SK-N-SH (cell line): Measurements from ENCODE around the gene DMRTC1B. TPM values are rescaled to one million over a fixed set of nuclear protein-coding genes. Genes with fewer than 3 reads are reported as not detected.
"Not testable (repeated sequence)": the region's sequence is repeated elsewhere in the genome, so short reads cannot be mapped to it uniquely, and the experiment has no call there.

Source experiments
- CTCF ChIA-PET: fragments of 300-600, 350-600 bp; formaldehyde crosslinking; extraction: SDS; loops from one replicate; lab custom pipeline; 2021; lab: Yijun Ruan, JAX
- POLR2A ChIA-PET: fragments of 350-600 bp; sonication (Branson Sonifier 250); formaldehyde crosslinking; extraction: SDS; loops from one replicate; lab custom pipeline; 2020; ENCODE audit warnings: antibody characterized with exemption, inconsistent platforms; lab: Yijun Ruan, JAX
- DNase-seq: peaks from one replicate; pipeline ENCODE4 v3.0.0; 2012
- H2AFZ ChIP-seq: fragments of 200-600 bp; sonication (generic); 2 replicates; pipeline ENCODE4 v1.8.1; 2016; ENCODE audit warnings: antibody characterized with exemption, mild to moderate bottlenecking, low read depth
- H3F3A ChIP-seq: fragments of 200-600 bp; sonication (generic); replicated peaks from 2 replicates; pipeline ENCODE3; 2016; ENCODE audit warnings: antibody characterized with exemption, mild to moderate bottlenecking; ENCODE audit not compliant: insufficient read depth
- H3K27ac ChIP-seq, 2 experiments: fragments of 200-500 bp in 1 of 2; fragments of 200-600 bp in 1 of 2; sonication (Bioruptor generic) in 1 of 2; sonication (generic), shearing (Covaris generic) in 1 of 2; 2 replicates each; pipeline versions ENCODE4 v1.5.1 to v1.6.1; 2014 to 2016; ENCODE audit warnings: low read depth in 2 of 2, inconsistent platforms in 1 of 2, low read length in 1 of 2, mild to moderate bottlenecking in 1 of 2, mixed read lengths in 1 of 2
- H3K27me3 ChIP-seq: fragments of 200-600 bp; sonication (generic), shearing (Covaris generic); 2 replicates; pipeline ENCODE4 v1.6.1; 2016; ENCODE audit warnings: mixed run types; ENCODE audit not compliant: insufficient read depth
- H3K36me3 ChIP-seq, 2 experiments: fragments of 200-500 bp in 1 of 2; fragments of 200-600 bp in 1 of 2; sonication (Bioruptor generic) in 1 of 2; sonication (generic) in 1 of 2; replicated peaks in 1 of 2; 2 replicates each; pipeline versions ENCODE3 to v1.5.1; 2014 to 2016; ENCODE audit warnings: low read length in 1 of 2, mild to moderate bottlenecking in 1 of 2; ENCODE audit not compliant: insufficient read depth in 2 of 2, control insufficient read depth in 1 of 2
- H3K4me1 ChIP-seq, 2 experiments: fragments of 200-500 bp in 1 of 2; fragments of 200-600 bp in 1 of 2; sonication (Bioruptor generic) in 1 of 2; sonication (generic), shearing (Covaris generic) in 1 of 2; 2 replicates each; pipeline versions ENCODE4 v1.5.1 to v1.6.1; 2014 to 2016; ENCODE audit warnings: low read depth in 1 of 2, low read length in 1 of 2, mixed run types in 1 of 2; ENCODE audit not compliant: insufficient read depth in 2 of 2, control insufficient read depth in 1 of 2
- H3K4me2 ChIP-seq: fragments of 200-600 bp; sonication (generic), shearing (Covaris generic); 2 replicates; pipeline ENCODE4 v1.6.1; 2017; ENCODE audit warnings: mixed run types
- H3K4me3 ChIP-seq, 2 experiments: fragments of 200-500 bp in 1 of 2; fragments of 200-600 bp in 1 of 2; sonication (Bioruptor generic) in 1 of 2; sonication (generic), shearing (Covaris generic) in 1 of 2; 2 replicates each; pipeline versions ENCODE4 v1.5.1 to v1.8.1; 2014 to 2016; ENCODE audit warnings: low read depth in 2 of 2, inconsistent platforms in 1 of 2, low read length in 1 of 2, mild to moderate bottlenecking in 1 of 2, mixed read lengths in 1 of 2, moderate library complexity in 1 of 2
- H3K79me2 ChIP-seq: fragments of 200-600 bp; sonication (generic); 2 replicates; pipeline ENCODE4 v1.8.1; 2017; ENCODE audit warnings: mild to moderate bottlenecking; ENCODE audit not compliant: insufficient read depth
- H3K9ac ChIP-seq: fragments of 200-600 bp; sonication (generic); 2 replicates; pipeline ENCODE4 v1.6.1; 2017; ENCODE audit warnings: mixed run types
- H3K9me2 ChIP-seq: fragments of 200-600 bp; sonication (generic); 2 replicates; pipeline ENCODE4 v1.6.1; 2017; ENCODE audit warnings: mixed run types
- H3K9me3 ChIP-seq: fragments of 200-600 bp; sonication (generic); 2 replicates; pipeline ENCODE4 v1.6.1; 2017; ENCODE audit warnings: mixed run types, mild to moderate bottlenecking, moderate library complexity
- H4K20me1 ChIP-seq: fragments of 200-600 bp; sonication (generic); 2 replicates; pipeline ENCODE4 v1.6.1; 2017; ENCODE audit warnings: mild to moderate bottlenecking, mixed run types; ENCODE audit not compliant: insufficient read depth
- RXRA ChIP-seq: IDR thresholded peaks from 2 replicates; pipeline ENCODE4 v1.4.0; 2012; ENCODE audit warnings: low read depth, mild to moderate bottlenecking, borderline replicate concordance
- WGBS: methylation state at CpG from one replicate; pipeline ENCODE4 v1.1.6; 2017; ENCODE audit warnings: low lambda C conversion rate; 5-methylcytosine and 5-hydroxymethylcytosine counted together
- polyA plus RNA-seq, 3 experiments: library from polyadenylated mRNA; depleted of rRNA; stranded (reverse); fragments of >200 nt; gene quantifications; 2 replicates each; pipeline ENCODE4 v1.2.3, GENCODE V29; 2012
- TF ChIP-seq, protein P1 (sequence below): fragments of 150-350 bp; IDR thresholded peaks from 2 replicates; pipeline ENCODE4 v1.6.1; 2017; ENCODE audit warnings: antibody characterized with exemption, low read length, low read depth, borderline replicate concordance

Gene DMRTC1B, protein sequence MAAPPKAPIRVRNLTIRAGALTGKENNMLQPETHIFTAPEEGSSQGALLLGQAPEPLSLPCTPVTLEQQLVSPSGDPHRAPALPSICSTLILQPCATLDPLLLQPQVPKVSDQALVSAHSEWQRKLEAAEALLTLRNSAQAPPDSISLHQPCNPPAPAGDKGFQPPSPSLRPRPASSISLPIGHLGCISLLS
- polyA plus RNA-seq (2012; rRNA removed) = not detected in 2 replicates
- not detected in 2 replicates for polyA plus RNA-seq (2012; cell fraction: cytosol; rRNA removed)
- polyA plus RNA-seq (2012; cell fraction: nucleus; rRNA removed) = not detected in 2 replicates

DNA sequence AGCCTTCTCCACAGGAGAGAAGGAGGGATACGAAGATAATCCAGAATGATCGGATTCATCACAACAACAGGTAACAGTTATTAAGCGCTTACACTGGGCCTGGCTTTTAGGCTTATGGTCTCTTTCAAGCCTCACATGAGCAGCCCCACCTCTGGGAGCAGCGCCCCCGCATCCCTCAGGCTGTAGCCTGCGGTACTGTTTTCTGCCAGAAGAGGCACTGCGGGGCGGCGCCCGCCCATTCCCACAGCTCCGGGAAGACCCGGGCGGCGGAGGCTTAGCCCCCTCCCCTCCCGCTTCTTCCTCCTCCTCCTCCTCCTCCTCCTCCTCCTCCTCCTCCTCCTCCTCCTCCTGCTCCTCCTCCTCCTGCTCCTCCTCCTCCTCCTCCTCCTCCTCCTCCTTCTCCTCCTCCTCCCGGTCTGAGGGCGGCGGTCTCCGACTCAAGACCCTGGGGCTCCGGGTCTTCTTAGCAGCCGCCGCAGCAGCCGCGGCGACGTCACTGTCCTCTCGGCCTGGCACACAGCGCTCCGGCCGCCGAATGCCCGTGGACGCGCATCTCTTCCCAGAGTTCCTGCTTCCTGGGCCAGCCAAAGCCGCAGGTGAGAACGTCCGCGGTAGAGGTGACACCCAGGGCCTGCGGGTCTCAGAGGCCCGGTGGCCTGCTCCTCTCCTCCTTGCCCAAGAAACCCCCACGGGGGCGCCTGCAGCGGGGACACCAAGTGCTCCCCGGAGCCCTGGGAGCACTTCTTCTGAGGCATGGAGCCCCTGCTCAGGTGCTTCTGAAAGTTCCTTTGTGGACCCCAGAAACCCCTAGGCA is at the start of gene DMRTC1B:
Gene DMRTC1B (plus strand): TSS at position 238 of the 814 bp plus-strand sequence. CDS start 68,246 bp downstream, outside the sequence.
- H3K4me1 ChIP-seq, H3K9ac ChIP-seq, H3K79me2 ChIP-seq, H3K4me2 ChIP-seq, H3K4me3 ChIP-seq, H3K9me3 ChIP-seq, H3K36me3 ChIP-seq, POLR2A ChIA-PET, H3K9me2 ChIP-seq, H4K20me1 ChIP-seq, H3K27me3 ChIP-seq, CTCF ChIA-PET, H3K27ac ChIP-seq, H2AFZ ChIP-seq, H3F3A ChIP-seq, DNase-seq: not testable (repeated sequence)
- no CpG with 5 or more reads among the region's 44 CpGs for WGBS

DNA sequence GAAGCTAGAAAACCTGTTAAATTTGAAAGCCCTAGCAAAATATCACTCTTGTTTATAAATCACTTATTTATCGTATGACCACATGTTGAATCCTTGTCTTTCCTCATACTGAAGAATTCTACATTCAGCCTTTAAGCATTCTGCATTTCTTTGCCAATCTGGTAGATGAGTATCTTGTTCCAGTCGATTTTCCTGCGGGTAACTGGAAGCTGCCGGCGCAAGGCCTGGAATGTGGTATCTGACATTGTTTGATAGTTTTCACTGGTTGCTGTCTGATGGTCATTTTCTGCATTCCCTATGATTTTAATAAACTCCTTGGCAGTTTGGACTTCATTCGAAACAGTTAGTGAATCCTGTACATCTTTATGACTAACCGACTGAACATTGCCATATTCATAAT is 48.8 kb upstream of the DMRTC1B start:
- Histone ChIP-seq H3K4me1 (no peaks in the 10 kb centered on the region), H3F3A (no peaks in the 10 kb centered on the region), H4K20me1 (no peaks in the 10 kb centered on the region), H2AFZ (no peak overlapping the region), H3K79me2 (no peaks in the 10 kb centered on the region), H3K4me2 (no peak overlapping the region), H3K36me3 (no peaks in the 10 kb centered on the region), H3K27me3 (peaks cover 5% of the 10 kb centered on the region), H3K9me3 (no peaks in the 10 kb centered on the region), H3K9ac (no peak overlapping the region), H3K9me2 (no peaks in the 10 kb centered on the region), H3K27ac (no peak overlapping the region), H3K4me3 (no peak overlapping the region)
- DNase-seq = no peak
- WGBS = 65% methylated on average over 7 of the region's 7 CpGs
- CTCF ChIA-PET = no interaction called here
- POLR2A ChIA-PET = no interaction called here
- TF ChIP-seq RXRA = no peak
- TF ChIP-seq, protein P1, sequence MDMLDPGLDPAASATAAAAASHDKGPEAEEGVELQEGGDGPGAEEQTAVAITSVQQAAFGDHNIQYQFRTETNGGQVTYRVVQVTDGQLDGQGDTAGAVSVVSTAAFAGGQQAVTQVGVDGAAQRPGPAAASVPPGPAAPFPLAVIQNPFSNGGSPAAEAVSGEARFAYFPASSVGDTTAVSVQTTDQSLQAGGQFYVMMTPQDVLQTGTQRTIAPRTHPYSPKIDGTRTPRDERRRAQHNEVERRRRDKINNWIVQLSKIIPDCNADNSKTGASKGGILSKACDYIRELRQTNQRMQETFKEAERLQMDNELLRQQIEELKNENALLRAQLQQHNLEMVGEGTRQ = no peak

DNA sequence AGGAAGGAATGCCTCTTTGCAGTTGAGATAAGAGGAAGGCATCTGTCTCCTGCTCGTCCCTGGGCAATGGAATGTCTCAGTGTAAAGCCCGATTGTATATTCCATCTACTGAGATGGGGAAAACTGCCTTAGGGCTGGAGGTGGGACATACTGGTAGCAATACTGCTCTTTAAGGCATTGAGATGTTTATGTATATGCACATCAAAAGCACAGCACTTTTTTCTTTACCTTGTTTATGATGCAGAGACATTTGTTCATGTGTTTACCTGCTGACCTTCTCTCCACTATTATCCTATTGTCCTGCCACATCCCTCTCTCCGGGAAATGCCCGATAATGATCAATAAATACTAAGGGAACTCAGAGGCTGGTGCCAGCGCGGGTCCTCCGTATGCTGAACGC is 43.1 kb upstream of the DMRTC1B start:
- H3K9me3 ChIP-seq, H4K20me1 ChIP-seq, H3K27me3 ChIP-seq, H3K9me2 ChIP-seq, H3F3A ChIP-seq, DNase-seq, H3K79me2 ChIP-seq, H3K4me3 ChIP-seq, H2AFZ ChIP-seq, H3K9ac ChIP-seq, H3K27ac ChIP-seq, H3K4me1 ChIP-seq, POLR2A ChIA-PET, H3K4me2 ChIP-seq, CTCF ChIA-PET, H3K36me3 ChIP-seq: not testable (repeated sequence)
- WGBS = 46% methylated on average over 8 of the region's 8 CpGs
